Adipose tissue (tissue), 3 donors: ENCODE data around the gene MTHFSD. TPM values are rescaled to one million over a fixed set of nuclear protein-coding genes. Genes with fewer than 3 reads are reported as not detected.

Source experiments
- H3K27ac ChIP-seq: one replicate; pipeline ENCODE4 v1.5.1; 2013; ENCODE audit warnings: low read depth, low read length
- WGBS, 3 donors: extraction: QIAGEN DNeasy Blood & Tissue Kit; methylation state at CpG; one replicate each; pipeline ENCODE4 v1.1.7; 2013; 5-methylcytosine and 5-hydroxymethylcytosine counted together
- polyA plus RNA-seq, 3 donors: library from polyadenylated mRNA; stranded (reverse); fragments of 200-250 nt; gene quantifications; one replicate each; pipeline ENCODE4 v1.2.3, GENCODE V29; 2013
- donor health status: healthy with polysubstance abuse.
- donor health status: Bipolar disorder and iron deficiency.
- donor health status: healthy.

MTHFSD gene
- polyA plus RNA-seq, 3 donors, result 6.1 to 7.3 (median 7.1) TPM

GRCh38 chr16:86573646-86574508 lies 18.8 kb upstream of the MTHFSD start:
- H3K27ac ChIP-seq, result no peak overlapping the region
- 31 to 65% (median 55%) methylated on average over 13 of the region's 13 CpGs for WGBS, 3 donors

- 24 to 62% (median 59%) methylated on average over 8 of the region's 8 CpGs for WGBS, 3 donors
- H3K27ac ChIP-seq, result no peak overlapping the region
These were observed 18.2 kb upstream of the MTHFSD start for GRCh38 chr16:86573215-86573614.

- WGBS, 3 donors, result 44 to 76% (median 64%) methylated on average over 8 of the region's 8 CpGs
- H3K27ac ChIP-seq, result no peak overlapping the region
These were observed 17.6 kb upstream of the MTHFSD start for GRCh38 chr16:86572606-86573005.

GRCh38 chr16:86572041-86572521 lies 17.0 kb upstream of the MTHFSD start:
- 27 to 75% (median 65%) methylated on average over 12 of the region's 12 CpGs for WGBS, 3 donors
- H3K27ac ChIP-seq, result no peak overlapping the region

- no peak overlapping the region for H3K27ac ChIP-seq
- 34 to 73% (median 68%) methylated on average over 10 of the region's 10 CpGs for WGBS, 3 donors
These were observed 16.5 kb upstream of the MTHFSD start for GRCh38 chr16:86571530-86571915.

- no peak overlapping the region for H3K27ac ChIP-seq
- WGBS, 3 donors, result 46 to 68% (median 59%) methylated on average over 28 of the region's 28 CpGs
These were observed 15.8 kb upstream of the MTHFSD start for GRCh38 chr16:86570558-86571529.

GRCh38 chr16:86569701-86570447 lies 14.8 kb upstream of the MTHFSD start:
- WGBS, 3 donors, result 23 to 55% (median 52%) methylated on average over 13 of the region's 13 CpGs
- no peak overlapping the region for H3K27ac ChIP-seq

GRCh38 chr16:86568677-86569623 lies 13.9 kb upstream of the MTHFSD start:
- no peak overlapping the region for H3K27ac ChIP-seq
- WGBS, 3 donors, result 6 to 14% (median 14%) methylated on average over 33 of the region's 33 CpGs

GRCh38 chr16:86567701-86568581 lies 12.9 kb upstream of the MTHFSD start:
- 1 to 3% (median 3%) methylated on average over 77 to 115 of the region's 116 CpGs for WGBS, 3 donors
- no peak overlapping the region for H3K27ac ChIP-seq

- WGBS, 3 donors, result 1 to 2% (median 2%) methylated on average over 57 to 88 of the region's 88 CpGs
These were observed 12.1 kb upstream of the MTHFSD start for GRCh38 chr16:86566966-86567700.

GRCh38 chr16:86566601-86566965 lies 11.5 kb upstream of the MTHFSD start, which contains the start of gene FOXC2:
Gene FOXC2, plus strand, starts transcription at chr16:86566829. Its CDS starts 507 bp downstream, at chr16:86567336.
- no peak within 1 kb of the TSS for H3K27ac ChIP-seq
- WGBS, 3 donors, result 2 to 5% (median 2%) methylated on average over 30 of the region's 30 CpGs

More at GRCh38 chr16:86566966-86567700, 12.1 kb upstream of the MTHFSD start:
- no peak overlapping the region for H3K27ac ChIP-seq

GRCh38 chr16:86565644-86566511 lies 10.8 kb upstream of the MTHFSD start:
- no peak overlapping the region for H3K27ac ChIP-seq
- WGBS, 3 donors, result 9 to 10% (median 10%) methylated on average over 53 of the region's 53 CpGs

GRCh38 chr16:86565181-86565631 lies 10.2 kb upstream of the MTHFSD start:
- 24 to 45% (median 43%) methylated on average over 16 of the region's 16 CpGs for WGBS, 3 donors
- H3K27ac ChIP-seq, result no peak overlapping the region

- no peak overlapping the region for H3K27ac ChIP-seq
- WGBS, 3 donors, result 0 to 2% (median 1%) methylated on average over 41 of the region's 41 CpGs
These were observed 8.7 kb upstream of the MTHFSD start for GRCh38 chr16:86563469-86564345.
